ENCODE data around the gene ZNF296. TPM values are rescaled to one million over a fixed set of nuclear protein-coding genes. Genes with fewer than 3 reads are reported as not detected.

ZNF296 gene
- total and polyA plus RNA-seq, 2 of the 13 experiments (the other 11 are each of a cell fraction or from before 2014, with no cell fraction given): 0.26 to 0.62 TPM

GRCh38 chr19:45092747-45093678 lies 16.7 kb upstream of the ZNF296 start, which contains the start of gene PPP1R37 (continued):
- TF ChIP-seq HNF1A (IDR thresholded peaks at IDR 0.05; ENCODE audit: low read depth) (no peak), HNF1A (CRISPR knock-in tag; IDR thresholded peaks at IDR 0.05; ENCODE audit: borderline replicate concordance) (peak; percentile 42; the same call in 1 of the 2 replicates), YY1 (IDR thresholded peaks at IDR 0.05; ENCODE audit: insufficient read depth, insufficient replicate concordance, low read depth, low read length) (peak; percentile 46), MED13 (CRISPR knock-in tag; IDR thresholded peaks at IDR 0.05) (no peak), MAFF (IDR thresholded peaks at IDR 0.05; ENCODE audit: low read depth, low read length) (no peak), HMGA1 (CRISPR knock-in tag; conservative IDR thresholded peaks at IDR 0.05) (no peak), ZFP82 (CRISPR knock-in tag; IDR thresholded peaks at IDR 0.05; ENCODE audit: borderline replicate concordance) (peak; percentile 78; the same call in 1 of the 2 replicates), SUZ12 (IDR thresholded peaks at IDR 0.05; ENCODE audit: low read depth, low read length) (no peak), RXRA (CRISPR knock-in tag; IDR thresholded peaks at IDR 0.05) (0 out of 2 replicates have a peak, but pooled peaks have one; percentile 30), ZIK1 (CRISPR knock-in tag; IDR thresholded peaks at IDR 0.05; ENCODE audit: borderline replicate concordance, low read depth) (0 out of 2 replicates have a peak, but pooled peaks have one; percentile 19), ZNF260 (CRISPR knock-in tag; IDR thresholded peaks at IDR 0.05; ENCODE audit: borderline replicate concordance, low read depth) (no peak), ETV5 (CRISPR knock-in tag; IDR thresholded peaks at IDR 0.05; ENCODE audit: borderline replicate concordance) (no peak; the same call in 1 of the 2 replicates), MIXL1 (CRISPR knock-in tag; IDR thresholded peaks at IDR 0.05) (peak; percentile 71), ZNF451 (CRISPR knock-in tag; IDR thresholded peaks at IDR 0.05) (peak; percentile 61; the same call in 1 of the 2 replicates), ZFP41 (CRISPR knock-in tag; IDR thresholded peaks at IDR 0.05; ENCODE audit: borderline replicate concordance) (0 out of 2 replicates have a peak, but pooled peaks have one; percentile 46), KMT2B (CRISPR knock-in tag; IDR thresholded peaks at IDR 0.05) (peak; percentile 99), ZHX2 (IDR thresholded peaks at IDR 0.05; ENCODE audit: low read depth) (peak; percentile 74), ZHX2 (CRISPR knock-in tag; IDR thresholded peaks at IDR 0.05; ENCODE audit: borderline replicate concordance) (no peak; the same call in 1 of the 2 replicates), GATA4 (IDR thresholded peaks at IDR 0.05; ENCODE audit: borderline replicate concordance, low read depth) (no peak), RCOR2 (CRISPR knock-in tag; IDR thresholded peaks at IDR 0.05) (no peak), CEBPG (CRISPR knock-in tag; IDR thresholded peaks at IDR 0.05) (no peak)
